Astrocyte (in vitro differentiated cells and primary cell): ENCODE results near the gene RAB4B.

Experiments
- CTCF ChIP-seq: IDR thresholded peaks from 2 replicates; pipeline ENCODE4 v1.5.1; 2011; ENCODE audit warnings: low read depth, mild to moderate bottlenecking, inconsistent platforms, low read length, moderate library complexity; ENCODE audit not compliant: insufficient read depth
- EZH2 ChIP-seq: IDR thresholded peaks from 2 replicates; pipeline ENCODE4 v1.6.1; 2012; ENCODE audit warnings: mild to moderate bottlenecking, low read length, inconsistent platforms; ENCODE audit not compliant: insufficient read depth

GRCh38 chr19:40813182-40813581 is 35.1 kb downstream of the RAB4B start:
- no peak for TF ChIP-seq CTCF
- no peak for TF ChIP-seq EZH2
